ENCODE measurements around the gene TNRC6A. TPM values are rescaled to one million over a fixed set of nuclear protein-coding genes. Genes with fewer than 3 reads are reported as not detected.
A peak's percentile ranks its signal among the peaks of the same experiment; 100 is the strongest.

TNRC6A gene
- total and polyA plus RNA-seq, 2 of the 13 experiments (the other 11 are each of a cell fraction or from before 2014, with no cell fraction given), result 30.9 to 43.6 TPM

DNA sequence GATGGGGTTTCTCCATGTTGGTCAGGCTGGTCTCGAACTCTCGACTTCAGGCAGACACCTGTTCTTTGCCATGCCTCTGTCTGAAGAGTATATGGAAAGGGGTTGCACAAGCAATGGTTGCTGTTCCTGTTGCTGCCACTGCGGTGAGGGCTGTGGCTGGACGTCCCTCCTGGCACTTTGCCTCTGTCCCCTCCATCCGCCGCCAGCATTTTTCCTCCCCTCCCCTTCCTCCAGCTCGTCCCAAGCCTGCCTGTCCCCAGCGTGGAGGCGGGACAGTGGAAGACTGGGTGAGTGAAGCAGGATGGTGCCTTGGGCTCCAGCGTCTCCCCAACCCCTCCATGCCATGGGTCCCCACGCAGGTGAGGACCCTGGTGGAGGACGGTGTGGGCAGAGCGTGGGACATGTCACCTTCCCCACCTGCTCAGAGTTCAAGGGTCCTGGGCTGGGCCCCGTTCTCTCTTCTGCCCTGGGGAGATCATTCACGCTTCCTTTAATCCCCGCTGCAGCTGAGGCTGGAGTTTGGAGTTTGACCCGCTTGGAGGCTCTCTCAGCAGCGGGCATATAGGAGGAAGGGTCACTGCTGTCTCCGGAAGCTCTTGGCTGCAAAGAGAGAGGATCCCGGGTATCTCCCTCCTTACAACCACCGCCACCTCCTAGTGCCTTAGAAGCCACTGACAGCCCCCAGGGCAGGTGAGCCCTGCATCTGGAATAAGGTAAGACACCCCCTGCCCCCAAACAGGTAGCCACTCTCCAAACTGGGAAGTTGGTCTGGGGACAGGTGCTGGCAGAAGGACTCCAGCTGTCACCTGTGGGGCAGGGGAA is 116.5 kb downstream of the TNRC6A start, which contains the start of gene SLC5A11 (continued):
- TF ChIP-seq, protein P1, sequence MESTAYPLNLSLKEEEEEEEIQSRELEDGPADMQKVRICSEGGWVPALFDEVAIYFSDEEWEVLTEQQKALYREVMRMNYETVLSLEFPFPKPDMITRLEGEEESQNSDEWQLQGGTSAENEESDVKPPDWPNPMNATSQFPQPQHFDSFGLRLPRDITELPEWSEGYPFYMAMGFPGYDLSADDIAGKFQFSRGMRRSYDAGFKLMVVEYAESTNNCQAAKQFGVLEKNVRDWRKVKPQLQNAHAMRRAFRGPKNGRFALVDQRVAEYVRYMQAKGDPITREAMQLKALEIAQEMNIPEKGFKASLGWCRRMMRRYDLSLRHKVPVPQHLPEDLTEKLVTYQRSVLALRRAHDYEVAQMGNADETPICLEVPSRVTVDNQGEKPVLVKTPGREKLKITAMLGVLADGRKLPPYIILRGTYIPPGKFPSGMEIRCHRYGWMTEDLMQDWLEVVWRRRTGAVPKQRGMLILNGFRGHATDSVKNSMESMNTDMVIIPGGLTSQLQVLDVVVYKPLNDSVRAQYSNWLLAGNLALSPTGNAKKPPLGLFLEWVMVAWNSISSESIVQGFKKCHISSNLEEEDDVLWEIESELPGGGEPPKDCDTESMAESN (CRISPR knock-in tag; conservative IDR thresholded peaks at IDR 0.05), result 0 out of 2 replicates have a peak, but pooled peaks have one; percentile 18
- peak; percentile 39 for TF ChIP-seq HNRNPLL (IDR thresholded peaks at IDR 0.05; ENCODE audit: low read depth, low read length, poor library complexity, severe bottlenecking)
- peak; percentile 34 for TF ChIP-seq TEAD3 (CRISPR knock-in tag; optimal IDR thresholded peaks at IDR 0.05; ENCODE audit: borderline replicate concordance)
- 0 out of 2 replicates have a peak, but pooled peaks have one; percentile 33 for TF ChIP-seq ZNF350 (CRISPR knock-in tag; IDR thresholded peaks at IDR 0.05; ENCODE audit: borderline replicate concordance, low read depth)
- peak; percentile 45; the same call in 1 of the 2 replicates for TF ChIP-seq POGZ (CRISPR knock-in tag; IDR thresholded peaks at IDR 0.05)
- TF ChIP-seq ZNF546 (CRISPR knock-in tag; conservative IDR thresholded peaks at IDR 0.05), result 0 out of 2 replicates have a peak, but pooled peaks have one; percentile 51
- peak; percentile 49; the same call in 1 of the 2 replicates for TF ChIP-seq ESRRA (CRISPR knock-in tag; IDR thresholded peaks at IDR 0.05; ENCODE audit: low read depth)
- peak; percentile 89 for TF ChIP-seq ZFP91 (CRISPR knock-in tag; IDR thresholded peaks at IDR 0.05; ENCODE audit: borderline replicate concordance)
- TF ChIP-seq BCL6 (CRISPR knock-in tag; IDR thresholded peaks at IDR 0.05), result 0 out of 2 replicates have a peak, but pooled peaks have one; percentile 11
- TF ChIP-seq NFE2L1 (CRISPR knock-in tag; IDR thresholded peaks at IDR 0.05; ENCODE audit: borderline replicate concordance), result 0 out of 2 replicates have a peak, but pooled peaks have one; percentile 16
- no peak for TF ChIP-seq JARID2 (CRISPR knock-in tag; IDR thresholded peaks at IDR 0.05; ENCODE audit: insufficient replicate concordance)
- TF ChIP-seq, protein P2, sequence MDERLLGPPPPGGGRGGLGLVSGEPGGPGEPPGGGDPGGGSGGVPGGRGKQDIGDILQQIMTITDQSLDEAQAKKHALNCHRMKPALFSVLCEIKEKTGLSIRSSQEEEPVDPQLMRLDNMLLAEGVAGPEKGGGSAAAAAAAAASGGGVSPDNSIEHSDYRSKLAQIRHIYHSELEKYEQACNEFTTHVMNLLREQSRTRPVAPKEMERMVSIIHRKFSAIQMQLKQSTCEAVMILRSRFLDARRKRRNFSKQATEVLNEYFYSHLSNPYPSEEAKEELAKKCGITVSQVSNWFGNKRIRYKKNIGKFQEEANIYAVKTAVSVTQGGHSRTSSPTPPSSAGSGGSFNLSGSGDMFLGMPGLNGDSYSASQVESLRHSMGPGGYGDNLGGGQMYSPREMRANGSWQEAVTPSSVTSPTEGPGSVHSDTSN (CRISPR knock-in tag; IDR thresholded peaks at IDR 0.05), result no peak
- 0 out of 2 replicates have a peak, but pooled peaks have one; percentile 59 for TF ChIP-seq ZNF484 (CRISPR knock-in tag; IDR thresholded peaks at IDR 0.05; ENCODE audit: borderline replicate concordance, low read depth)
- peak; percentile 96; the same call in 1 of the 2 replicates for TF ChIP-seq ZNF619 (CRISPR knock-in tag; IDR thresholded peaks at IDR 0.05)
- TF ChIP-seq ZNF839 (CRISPR knock-in tag; IDR thresholded peaks at IDR 0.05; ENCODE audit: borderline replicate concordance), result 0 out of 2 replicates have a peak, but pooled peaks have one; percentile 26
- TF ChIP-seq ZNF225 (CRISPR knock-in tag; IDR thresholded peaks at IDR 0.05), result peak; percentile 8; the same call in 1 of the 2 replicates
- TF ChIP-seq CEBPB (IDR thresholded peaks at IDR 0.05; ENCODE audit: borderline replicate concordance, low read depth, low read length), result peak; percentile 72
- 0 out of 2 replicates have a peak, but pooled peaks have one; percentile 64 for TF ChIP-seq ZNF414 (CRISPR knock-in tag; IDR thresholded peaks at IDR 0.05)
- no peak for TF ChIP-seq SOX6 (IDR thresholded peaks at IDR 0.05)
- peak; percentile 37 for TF ChIP-seq SOX6 (CRISPR knock-in tag; IDR thresholded peaks at IDR 0.05)
- no peak for TF ChIP-seq NFATC3 (CRISPR knock-in tag; IDR thresholded peaks at IDR 0.05)
